HepG2 (cell line): ENCODE results near the gene SYT1. TPM values are rescaled to one million over a fixed set of nuclear protein-coding genes. Genes with fewer than 3 reads are reported as not detected.

ENCODE experiments used
- ATAC-seq: fragments of 200-7000 bp; cut with Tn5 transposase; 3 replicates; pipeline ENCODE4 v1.9.1; 2020; ENCODE audit warnings: mild to moderate bottlenecking, moderate library complexity
- BruUV-seq: library from RNA; stranded (reverse); fragments of 400-500 nt; replicated peaks from 2 replicates; lab custom pipeline; 2021; lab: Mats Ljungman, UMichigan
- CTCF ChIA-PET: fragments of 300-600 bp; formaldehyde crosslinking; extraction: SDS; loops from one replicate; lab custom pipeline; 2021; ENCODE audit warnings: low total read pairs, inconsistent platforms, low intra/inter-chr PET ratio; lab: Yijun Ruan, JAX
- POLR2A ChIA-PET: fragments of 350-600 bp; sonication (Branson Sonifier 250); formaldehyde crosslinking; loops from one replicate; lab custom pipeline; 2020; ENCODE audit warnings: antibody characterized with exemption, inconsistent platforms; lab: Yijun Ruan, JAX
- DNase-seq: peaks from one replicate; pipeline ENCODE4 v3.0.0-alpha.2; 2015; ENCODE audit warnings: low spot score
- FAIRE-seq: peaks from 3 replicates; lab custom pipeline; 2011; peaks lifted over from hg19 to GRCh38; lab: Jason Lieb, UNC
- H2AFZ ChIP-seq: one replicate; pipeline ENCODE4 v1.6.1; 2011; ENCODE audit warnings: low read length, inconsistent platforms
- H3K27ac ChIP-seq: fragments of 300-600 bp; 3 replicates; pipeline ENCODE4 v1.8.0; 2011; ENCODE audit warnings: mixed run types, mild to moderate bottlenecking, mixed read lengths, low read length, inconsistent platforms; ENCODE audit not compliant: insufficient read depth; ENCODE audit errors: extremely low read length
- H3K27me3 ChIP-seq, 2 experiments: fragments of 200-600 bp in 1 of 2; 2 replicates in 1 of 2; 3 replicates in 1 of 2; pipeline versions ENCODE4 v1.6.0 to v1.8.0; 2011; ENCODE audit warnings: low read length in 2 of 2, mild to moderate bottlenecking in 2 of 2, moderate library complexity in 2 of 2, inconsistent platforms in 1 of 2; ENCODE audit not compliant: insufficient read depth in 2 of 2, control insufficient read depth in 1 of 2
- H3K36me3 ChIP-seq, 2 experiments: fragments of 200-600 bp in 1 of 2; replicated peaks in 1 of 2; 2 replicates in 1 of 2; 3 replicates in 1 of 2; pipeline versions ENCODE4 v1.5.1 to v1.8.0; 2011; ENCODE audit warnings: low read length in 2 of 2, inconsistent platforms in 1 of 2; ENCODE audit not compliant: insufficient read depth in 2 of 2, control insufficient read depth in 1 of 2
- H3K4me1 ChIP-seq: 2 replicates; pipeline ENCODE4 v1.5.1; 2012; ENCODE audit warnings: low read length, inconsistent platforms; ENCODE audit not compliant: insufficient read depth
- H3K4me2 ChIP-seq: 2 replicates; pipeline ENCODE4 v1.6.0; 2011; ENCODE audit warnings: low read depth, low read length, inconsistent platforms
- H3K4me3 ChIP-seq, 3 experiments: fragments of 200-600 bp in 1 of 3; sonication (generic), shearing (Covaris generic) in 1 of 3; replicated peaks in 1 of 3; 2 replicates each; pipeline ENCODE4 v1.5.1; 2011 to 2016; ENCODE audit warnings: low read length in 3 of 3, inconsistent platforms in 2 of 3, low read depth in 2 of 3, mild to moderate bottlenecking in 2 of 3, control low read depth in 1 of 3, mixed read lengths in 1 of 3; ENCODE audit not compliant: insufficient read depth in 1 of 3
- H3K79me2 ChIP-seq: one replicate; pipeline ENCODE4 v1.6.1; 2011; ENCODE audit warnings: low read length, inconsistent platforms; ENCODE audit not compliant: insufficient read depth
- H3K9ac ChIP-seq: 2 replicates; pipeline ENCODE4 v1.6.0; 2011; ENCODE audit warnings: mild to moderate bottlenecking, low read depth, low read length, inconsistent platforms; ENCODE audit not compliant: insufficient read depth
- H3K9me3 ChIP-seq: 2 replicates; pipeline ENCODE4 v1.5.1; 2012; ENCODE audit warnings: mild to moderate bottlenecking, low read length
- H4K20me1 ChIP-seq: 2 replicates; pipeline ENCODE4 v1.6.0; 2011; ENCODE audit warnings: inconsistent platforms, mild to moderate bottlenecking, low read length, moderate library complexity; ENCODE audit not compliant: insufficient read depth
- CEBPB ChIP-seq: IDR thresholded peaks from 2 replicates; pipeline ENCODE4 v1.6.1; 2011; ENCODE audit warnings: low read depth, low read length, improper control_type of control experiment, borderline replicate concordance
- MBD4 ChIP-seq: IDR thresholded peaks from 2 replicates; pipeline ENCODE4 v1.6.1; 2012; ENCODE audit warnings: low read length, inconsistent platforms, borderline replicate concordance
- NFE2 ChIP-seq: sonication (generic); formaldehyde crosslinking; IDR thresholded peaks from 2 replicates; pipeline ENCODE4 v1.4.0; 2020; ENCODE audit warnings: missing genetic modification reagents
- SOX6 ChIP-seq, 2 experiments: fragments of 450-650 bp in 1 of 2; sonication (generic) in 1 of 2; formaldehyde crosslinking in 1 of 2; IDR thresholded peaks; 2 replicates each; pipeline versions ENCODE4 v1.4.0 to v1.6.1; 2017 to 2020; ENCODE audit warnings: antibody characterized with exemption in 1 of 2, mild to moderate bottlenecking in 1 of 2, missing genetic modification reagents in 1 of 2
- ZNF225 ChIP-seq: sonication (generic); formaldehyde crosslinking; IDR thresholded peaks from 2 replicates; pipeline ENCODE4 v1.4.0; 2020; ENCODE audit warnings: mild to moderate bottlenecking, missing genetic modification reagents
- ZNF556 ChIP-seq: sonication (generic); formaldehyde crosslinking; IDR thresholded peaks from 2 replicates; pipeline ENCODE4 v1.4.0; 2020; ENCODE audit warnings: mild to moderate bottlenecking, missing genetic modification reagents, borderline replicate concordance
- ZNF652 ChIP-seq: IDR thresholded peaks from 2 replicates; pipeline ENCODE4 v1.6.1; 2016; ENCODE audit warnings: low read depth, borderline replicate concordance
- ZNF703 ChIP-seq: sonication (generic); formaldehyde crosslinking; IDR thresholded peaks from 2 replicates; pipeline ENCODE4 v1.5.1; 2020; ENCODE audit warnings: missing genetic modification reagents, mild to moderate bottlenecking, moderate library complexity, borderline replicate concordance
- WGBS: methylation state at CpG from one replicate; pipeline ENCODE4 v1.1.6; 2017; ENCODE audit warnings: low lambda C conversion rate; 5-methylcytosine and 5-hydroxymethylcytosine counted together
- in situ Hi-C: cut with HindIII; loops from 2 replicates; pipeline ENCODE4 v1.10.0; 2017; ENCODE audit warnings: low pct_unique_long_range_greater_than_20kb; ENCODE audit not compliant: extremely low pct_ligation_motif_present
- intact Hi-C: fragments of 100-400 bp; cut with micrococcal nuclease; formaldehyde crosslinking; loops from one replicate; pipeline ENCODE4 v1.10.0; 2022; ENCODE audit not compliant: unreplicated experiment
- polyA plus RNA-seq, 8 experiments: library from polyadenylated mRNA; depleted of rRNA in 3 of 8; stranded (reverse) in 7 of 8; unstranded in 1 of 8; fragments of >200 nt; fragmentation: Illumina TruSeq in 4 of 8; extraction: Trizol in 4 of 8; gene quantifications; 2 replicates each; pipeline versions ENCODE4 v1.2.1 to v1.2.3, GENCODE V29; 2011 to 2016; ENCODE audit warnings: low read depth in 4 of 8, missing spikeins in 1 of 8, mixed read lengths in 1 of 8; ENCODE audit not compliant: insufficient read depth in 1 of 8
- total RNA-seq, 5 experiments: library from RNA; depleted of rRNA; stranded (reverse); fragments of >200 nt; fragmentation: Illumina TruSeq; extraction: Trizol; gene quantifications; 2 replicates each; pipeline ENCODE4 v1.2.3, GENCODE V29; 2016; ENCODE audit warnings: low read depth in 1 of 5

Gene SYT1
- total and polyA plus RNA-seq, 2 of the 13 experiments (the other 11 are each of a cell fraction or from before 2014, with no cell fraction given), result not detected

GRCh38 chr12:79452906-79453305 lies 588.3 kb downstream of the SYT1 start:
- H4K20me1 ChIP-seq, result no peaks in the 10 kb centered on the region
- no TSS peak for BruUV-seq
- 80% methylated on average over 6 of the region's 6 CpGs for WGBS
- no peak overlapping the region for H3K27ac ChIP-seq
- TF ChIP-seq CEBPB (0 out of 2 replicates have a peak, but pooled peaks have one; percentile 26), ZNF652 (CRISPR knock-in tag) (no peak), NFE2 (CRISPR knock-in tag) (no peak)
- intact Hi-C loops, result no loop called here
- FAIRE-seq (no peak), ATAC-seq (no peak), DNase-seq (no peak)
- in situ Hi-C loops, result loop anchor here (5.0 kb wide), 1 partner anchor 49 kb away; no protein-coding TSS in a partner anchor
- no peaks in the 10 kb centered on the region for H3K36me3 ChIP-seq
- H3K9ac ChIP-seq, result no peak overlapping the region
- ChIA-PET POLR2A (no interaction called here), CTCF (no interaction called here)
- no peaks in the 10 kb centered on the region; a peak in 1 of 5 replicates for H3K27me3 ChIP-seq
- H3K9me3 ChIP-seq, result no peaks in the 10 kb centered on the region
- H3K4me2 ChIP-seq, result no peak overlapping the region
- no peaks in the 10 kb centered on the region for H3K79me2 ChIP-seq
- no peak overlapping the region for H3K4me3 ChIP-seq
- H2AFZ ChIP-seq, result no peak overlapping the region
- peaks cover 19% of the 10 kb centered on the region for H3K4me1 ChIP-seq

- Histone ChIP-seq H3K36me3 (no peaks in the 10 kb centered on the region), H3K4me1 (peaks cover 19% of the 10 kb centered on the region), H3K27me3 (no peaks in the 10 kb centered on the region; a peak in 1 of 5 replicates), H3K9me3 (no peaks in the 10 kb centered on the region), H2AFZ (peak overlapping the region; percentile 56), H3K4me3 (no peak overlapping the region; a peak in 1 of 6 replicates), H4K20me1 (no peaks in the 10 kb centered on the region), H3K9ac (no peak overlapping the region), H3K79me2 (no peaks in the 10 kb centered on the region), H3K4me2 (peak overlapping the region; percentile 55), H3K27ac (no peak overlapping the region)
- ATAC-seq, result peak; percentile 22; the same call in 1 of the 3 replicates
- TF ChIP-seq SOX6 (IDR thresholded peaks at IDR 0.05) (no peak), SOX6 (CRISPR knock-in tag; IDR thresholded peaks at IDR 0.05) (no peak), MBD4 (no peak), ZNF225 (CRISPR knock-in tag) (no peak), ZNF556 (CRISPR knock-in tag) (no peak), ZNF703 (CRISPR knock-in tag) (no peak)
- ChIA-PET CTCF (no interaction called here), POLR2A (no interaction called here)
- FAIRE-seq, result no peak
- in situ Hi-C loops (loop anchor here (5.0 kb wide), 1 partner anchor 48 kb away; no protein-coding TSS in a partner anchor), intact Hi-C loops (no loop called here)
- 8% methylated on average over 3 of the region's 3 CpGs for WGBS
- BruUV-seq, result no TSS peak
- DNase-seq, result no peak
Observed at GRCh38 chr12:79453820-79454219, 589.2 kb downstream of the SYT1 start.
